HL-60 (cell line): ENCODE data around the gene SLC28A2.
"Not testable (repeated sequence)": the region's sequence is repeated elsewhere in the genome, so short reads cannot be mapped to it uniquely, and the experiment has no call there.

Source experiments
- DNase-seq, 2 experiments: peaks; one replicate each; pipeline ENCODE4 v3.0.0-alpha.2; 2010 to 2020; ENCODE audit warnings: low read depth in 1 of 2, low spot score in 1 of 2
- H3K27ac ChIP-seq: fragments of 250-450 bp; sonication (Bioruptor Pico); replicated peaks from 2 replicates; pipeline ENCODE4 v1.5.1; 2020; ENCODE audit warnings: mild to moderate bottlenecking, moderate library complexity
- H3K27me3 ChIP-seq: fragments of 250-450 bp; sonication (Bioruptor Pico); 2 replicates; pipeline ENCODE4 v1.5.1; 2021; ENCODE audit warnings: mild to moderate bottlenecking, moderate library complexity; ENCODE audit not compliant: insufficient read depth, poor library complexity, severe bottlenecking
- H3K4me3 ChIP-seq: replicated peaks from 2 replicates; pipeline ENCODE4 v1.5.1; 2011; ENCODE audit warnings: mild to moderate bottlenecking, control low read depth, low read length; ENCODE audit not compliant: insufficient read depth
- CTCF ChIP-seq: IDR thresholded peaks from one replicate; pipeline ENCODE4 v1.5.1; 2011; ENCODE audit warnings: low read length, control low read depth, inconsistent platforms; ENCODE audit not compliant: insufficient read depth
- GABPA ChIP-seq: IDR thresholded peaks from 2 replicates; pipeline ENCODE4 v1.6.1; 2012; ENCODE audit warnings: low read depth
- POLR2AphosphoS5 ChIP-seq: IDR thresholded peaks from 2 replicates; pipeline ENCODE4 v1.6.1; 2012; ENCODE audit warnings: low read depth
- REST ChIP-seq: IDR thresholded peaks from 2 replicates; pipeline ENCODE4 v1.6.1; 2012; ENCODE audit warnings: low read depth; ENCODE audit not compliant: insufficient replicate concordance
- SPI1 ChIP-seq: IDR thresholded peaks from 2 replicates; pipeline ENCODE4 v1.6.1; 2012; ENCODE audit warnings: low read depth, mild to moderate bottlenecking, borderline replicate concordance

SLC28A2 gene

DNA sequence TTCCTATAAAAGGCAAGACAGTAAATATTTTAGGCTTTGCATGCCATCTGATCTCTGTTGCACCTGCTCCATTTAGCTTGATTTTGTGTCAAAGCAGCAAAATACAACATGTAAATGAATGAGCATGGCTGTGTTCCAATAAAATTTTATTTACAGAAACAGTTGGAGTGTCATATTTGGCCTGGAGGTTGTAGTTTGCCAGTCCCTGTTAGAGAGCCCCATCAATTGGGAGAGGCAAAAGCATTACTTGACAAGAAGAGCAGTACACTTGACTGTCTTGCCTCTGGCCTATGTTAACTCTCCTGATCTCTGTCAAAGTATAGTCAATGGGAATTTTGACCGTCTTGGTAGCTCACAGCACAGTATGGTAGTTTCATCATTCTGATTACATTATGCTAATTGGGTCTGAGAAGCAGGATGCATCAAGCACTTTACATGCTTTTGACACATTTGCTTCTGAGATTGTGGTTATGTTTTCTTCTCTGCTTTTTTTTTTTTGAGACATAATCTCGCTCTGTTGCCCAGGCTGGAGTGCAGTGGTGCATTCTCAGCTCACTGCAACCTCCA, 35.4 kb downstream of the SLC28A2 start:
- TF ChIP-seq GABPA (no peak), REST (no peak)
- Histone ChIP-seq H3K4me3 (no peak overlapping the region), H3K27me3 (no peaks in the 10 kb centered on the region), H3K27ac (no peak overlapping the region)
- DNase-seq, result no peak

- H3K4me3 ChIP-seq, result no peak overlapping the region
- TF ChIP-seq GABPA (no peak), SPI1 (no peak), POLR2AphosphoS5 (no peak), REST (no peak), CTCF (no peak)
- DNase-seq, result no peak
- H3K27me3 ChIP-seq, result no peaks in the 10 kb centered on the region
- no peak overlapping the region for H3K27ac ChIP-seq
These were observed 36.9 kb downstream of the SLC28A2 start for GRCh38 chr15:45288947-45289346.

GRCh38 chr15:45291822-45292582, 40.0 kb downstream of the SLC28A2 start:
- no peaks in the 10 kb centered on the region for H3K27me3 ChIP-seq
- no peak overlapping the region for H3K27ac ChIP-seq
- DNase-seq, result no peak
- no peak overlapping the region for H3K4me3 ChIP-seq
- no peak for TF ChIP-seq POLR2AphosphoS5
- TF ChIP-seq SPI1, result no peak

- DNase-seq, H3K27ac ChIP-seq, H3K27me3 ChIP-seq, H3K4me3 ChIP-seq: not testable (repeated sequence)
These were observed 41.3 kb downstream of the SLC28A2 start for GRCh38 chr15:45293326-45293725.

DNA sequence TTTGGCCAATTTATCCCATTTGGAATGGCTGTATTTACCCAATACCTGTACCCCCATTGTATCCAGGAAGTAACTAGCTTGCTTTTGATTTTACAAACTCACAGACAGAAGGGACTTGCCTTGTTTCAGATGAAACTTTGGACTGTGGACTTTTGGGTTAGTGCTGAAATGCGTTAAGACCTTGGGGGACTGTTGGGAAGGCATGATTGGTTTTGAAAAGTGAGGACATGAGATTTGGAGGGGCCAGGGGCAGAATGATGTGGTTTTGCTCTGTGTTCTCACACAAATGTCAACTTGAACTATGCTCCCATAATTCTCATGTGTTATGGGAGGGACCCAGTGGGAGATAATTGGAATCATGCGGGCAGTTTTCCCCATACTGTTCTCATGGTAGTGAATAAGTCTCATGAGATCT, 46.9 kb downstream of the SLC28A2 start:
- not testable (repeated sequence) for H3K27ac ChIP-seq, DNase-seq, H3K4me3 ChIP-seq, H3K27me3 ChIP-seq

- DNase-seq, result no peak
- TF ChIP-seq CTCF (no peak), POLR2AphosphoS5 (no peak), REST (no peak), GABPA (no peak)
- H3K27me3 ChIP-seq, result no peaks in the 10 kb centered on the region
- no peak overlapping the region for H3K4me3 ChIP-seq
- no peak overlapping the region for H3K27ac ChIP-seq
These were observed 52.7 kb downstream of the SLC28A2 start for GRCh38 chr15:45304711-45305110.
